ENCODE results near the gene KSR1. TPM values are rescaled to one million over a fixed set of nuclear protein-coding genes. Genes with fewer than 3 reads are reported as not detected.
"Not testable (repeated sequence)": the region's sequence is repeated elsewhere in the genome, so short reads cannot be mapped to it uniquely, and the experiment has no call there.

Gene KSR1
- total RNA-seq, 2 experiments from 2014 or later, result 19.4 to 25.3 TPM

DNA sequence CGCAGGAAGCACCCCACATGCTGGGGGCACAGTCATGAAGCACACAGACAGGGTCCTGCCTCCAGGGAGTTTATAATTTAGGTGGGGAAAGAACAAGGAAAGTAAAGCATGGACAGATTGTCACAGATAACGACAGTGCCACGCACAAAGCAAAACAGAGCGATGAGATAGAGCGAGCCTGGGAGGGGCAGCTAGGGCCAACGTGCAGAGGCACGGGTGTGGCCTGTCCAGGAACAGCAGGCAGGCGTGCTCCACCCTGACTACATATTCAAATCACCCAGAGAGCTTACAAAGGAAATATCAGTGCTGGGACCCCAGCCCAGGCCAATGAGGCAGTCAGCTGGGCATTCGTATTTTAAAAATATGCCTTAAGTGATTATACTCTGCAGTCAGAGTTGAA is 191.5 kb downstream of the KSR1 start:
- Histone ChIP-seq H3K27ac (ENCODE audit: low read depth in 1 of 2, low read length in 2 of 2) (no peak overlapping the region), H3K36me3 (ENCODE audit: insufficient read depth, low read length) (peaks cover 13% of the 10 kb centered on the region), H3K9me3 (ENCODE audit: control insufficient read depth in 1 of 2, insufficient read depth in 1 of 2, low read length in 2 of 2) (no peaks in the 10 kb centered on the region), H3K4me3 (ENCODE audit: low read length) (no peak overlapping the region), H3K4me1 (ENCODE audit: insufficient read depth, low read length) (no peaks in the 10 kb centered on the region), H3K27me3 (ENCODE audit: control insufficient read depth in 1 of 2, insufficient read depth in 2 of 2, low read length in 2 of 2) (no peaks in the 10 kb centered on the region)
- ChIA-PET CTCF (no interaction called here), POLR2A (no interaction called here)
- Mint-ChIP-seq H3K9me3 (no peaks in the 10 kb centered on the region), H3K4me1 (ENCODE audit: low read depth) (peaks cover 4% of the 10 kb centered on the region), H3K27ac (no peak overlapping the region), H3K36me3 (ENCODE audit: low read depth) (peaks cover 23% of the 10 kb centered on the region), H3K4me3 (no peak overlapping the region), H3K27me3 (no peaks in the 10 kb centered on the region)
- intact Hi-C loops (cut with DNase I, micrococcal nuclease), result no loop called here
- ATAC-seq (ENCODE audit: poor library complexity) (no peak), DNase-seq (no peak)
- TF ChIP-seq, protein P1, sequence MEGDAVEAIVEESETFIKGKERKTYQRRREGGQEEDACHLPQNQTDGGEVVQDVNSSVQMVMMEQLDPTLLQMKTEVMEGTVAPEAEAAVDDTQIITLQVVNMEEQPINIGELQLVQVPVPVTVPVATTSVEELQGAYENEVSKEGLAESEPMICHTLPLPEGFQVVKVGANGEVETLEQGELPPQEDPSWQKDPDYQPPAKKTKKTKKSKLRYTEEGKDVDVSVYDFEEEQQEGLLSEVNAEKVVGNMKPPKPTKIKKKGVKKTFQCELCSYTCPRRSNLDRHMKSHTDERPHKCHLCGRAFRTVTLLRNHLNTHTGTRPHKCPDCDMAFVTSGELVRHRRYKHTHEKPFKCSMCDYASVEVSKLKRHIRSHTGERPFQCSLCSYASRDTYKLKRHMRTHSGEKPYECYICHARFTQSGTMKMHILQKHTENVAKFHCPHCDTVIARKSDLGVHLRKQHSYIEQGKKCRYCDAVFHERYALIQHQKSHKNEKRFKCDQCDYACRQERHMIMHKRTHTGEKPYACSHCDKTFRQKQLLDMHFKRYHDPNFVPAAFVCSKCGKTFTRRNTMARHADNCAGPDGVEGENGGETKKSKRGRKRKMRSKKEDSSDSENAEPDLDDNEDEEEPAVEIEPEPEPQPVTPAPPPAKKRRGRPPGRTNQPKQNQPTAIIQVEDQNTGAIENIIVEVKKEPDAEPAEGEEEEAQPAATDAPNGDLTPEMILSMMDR (IDR thresholded peaks at IDR 0.05), result no peak

DNA sequence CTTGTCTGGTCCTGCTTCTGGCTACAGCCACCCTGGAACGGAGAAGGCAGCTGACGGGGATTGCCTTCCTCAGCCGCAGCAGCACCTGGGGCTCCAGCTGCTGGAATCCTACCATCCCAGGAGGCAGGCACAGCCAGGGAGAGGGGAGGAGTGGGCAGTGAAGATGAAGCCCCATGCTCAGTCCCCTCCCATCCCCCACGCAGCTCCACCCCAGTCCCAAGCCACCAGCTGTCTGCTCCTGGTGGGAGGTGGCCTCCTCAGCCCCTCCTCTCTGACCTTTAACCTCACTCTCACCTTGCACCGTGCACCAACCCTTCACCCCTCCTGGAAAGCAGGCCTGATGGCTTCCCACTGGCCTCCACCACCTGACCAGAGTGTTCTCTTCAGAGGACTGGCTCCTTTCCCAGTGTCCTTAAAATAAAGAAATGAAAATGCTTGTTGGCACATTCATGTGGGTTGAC is 192.9 kb downstream of the KSR1 start:
- ATAC-seq (ENCODE audit: poor library complexity); intact Hi-C loops (cut with DNase I, micrococcal nuclease): not testable (repeated sequence)
- peaks cover 13% of the 10 kb centered on the region for H3K36me3 ChIP-seq (ENCODE audit: insufficient read depth, low read length)

DNA sequence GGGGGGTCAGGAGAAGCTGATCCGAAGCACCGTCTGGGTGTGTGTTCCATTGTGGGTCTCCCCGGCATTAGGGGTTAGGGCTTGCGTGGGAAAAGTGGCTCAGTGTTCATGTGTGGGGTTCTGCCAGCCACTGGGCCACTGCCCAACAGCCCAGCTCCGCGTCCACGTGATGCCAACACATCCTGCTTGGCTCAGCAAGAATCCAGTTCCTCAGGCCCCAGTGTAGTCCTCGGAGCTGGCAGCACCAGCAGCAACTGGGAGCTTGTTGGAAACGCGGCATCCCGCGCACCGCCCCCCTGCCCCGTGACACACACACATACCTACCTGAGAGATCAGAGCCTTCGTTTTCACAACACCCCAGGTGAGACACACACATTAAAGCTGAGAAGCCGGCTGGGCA is 193.7 kb downstream of the KSR1 start:
- POLR2A ChIA-PET, result no interaction called here
- no peaks in the 10 kb centered on the region for H3K27me3 ChIP-seq (ENCODE audit: control insufficient read depth in 1 of 2, insufficient read depth in 2 of 2, low read length in 2 of 2)
- ATAC-seq (ENCODE audit: poor library complexity) (no peak), DNase-seq (no peak)
- Mint-ChIP-seq H3K4me1 (ENCODE audit: low read depth) (peaks cover 9% of the 10 kb centered on the region), H3K27ac (no peak overlapping the region), H3K9me3 (no peaks in the 10 kb centered on the region), H3K36me3 (ENCODE audit: low read depth) (peaks cover 11% of the 10 kb centered on the region), H3K4me3 (no peak overlapping the region), H3K27me3 (peaks cover 5% of the 10 kb centered on the region)
- CTCF ChIA-PET, result no interaction called here
- intact Hi-C loops (cut with DNase I, micrococcal nuclease), result loop anchor here (5.0 to 10.0 kb wide), 4 partner anchors 105 to 413 kb away; no protein-coding TSS in a partner anchor
- TF ChIP-seq, protein P1 (IDR thresholded peaks at IDR 0.05), result no peak
- H3K4me1 ChIP-seq (ENCODE audit: insufficient read depth, low read length), result peaks cover 8% of the 10 kb centered on the region
- H3K36me3 ChIP-seq (ENCODE audit: insufficient read depth, low read length), result peaks cover 13% of the 10 kb centered on the region
- no peak overlapping the region for H3K4me3 ChIP-seq (ENCODE audit: low read length)
- H3K27ac ChIP-seq (ENCODE audit: low read depth in 1 of 2, low read length in 2 of 2), result no peak overlapping the region
- no peaks in the 10 kb centered on the region for H3K9me3 ChIP-seq (ENCODE audit: control insufficient read depth in 1 of 2, insufficient read depth in 1 of 2, low read length in 2 of 2)

More for the DNA sequence above, 192.9 kb downstream of the KSR1 start:
- H3K27me3 Mint-ChIP-seq; H3K27me3 ChIP-seq (ENCODE audit: control insufficient read depth in 1 of 2, insufficient read depth in 2 of 2, low read length in 2 of 2); H3K27ac ChIP-seq (ENCODE audit: low read depth in 1 of 2, low read length in 2 of 2); CTCF ChIA-PET; H3K4me3 ChIP-seq (ENCODE audit: low read length); POLR2A ChIA-PET; DNase-seq; H3K4me3 Mint-ChIP-seq; H3K27ac Mint-ChIP-seq; H3K9me3 ChIP-seq (ENCODE audit: control insufficient read depth in 1 of 2, insufficient read depth in 1 of 2, low read length in 2 of 2); H3K4me1 ChIP-seq (ENCODE audit: insufficient read depth, low read length); H3K9me3 Mint-ChIP-seq; H3K4me1 Mint-ChIP-seq (ENCODE audit: low read depth): not testable (repeated sequence)
- peaks cover 14% of the 10 kb centered on the region for H3K36me3 Mint-ChIP-seq (ENCODE audit: low read depth)

DNA sequence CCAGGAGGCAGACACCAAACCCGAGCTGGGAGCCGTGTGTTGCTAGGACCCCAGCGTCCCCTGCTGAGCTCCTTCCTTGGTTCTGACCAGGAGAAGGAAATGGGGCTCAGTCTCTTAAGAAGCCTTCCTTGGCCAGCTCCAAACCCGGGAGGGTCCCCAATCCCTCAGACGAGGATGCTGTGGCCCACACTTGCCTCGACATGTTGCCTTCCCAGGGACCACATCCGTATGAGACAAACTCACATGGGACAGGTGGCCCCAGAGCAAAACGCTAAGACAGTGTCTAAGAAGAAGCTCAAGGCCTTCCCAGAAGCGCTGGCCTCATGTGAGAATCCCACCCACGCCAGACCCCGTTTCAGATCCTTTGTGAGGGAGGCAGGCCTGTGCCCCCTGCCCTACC is 194.6 kb downstream of the KSR1 start:
- DNase-seq (no peak), ATAC-seq (ENCODE audit: poor library complexity) (no peak)
- H3K36me3 Mint-ChIP-seq (ENCODE audit: low read depth), result peaks cover 11% of the 10 kb centered on the region
- CTCF ChIA-PET, result interaction anchor here (1.6 to 2.0 kb wide), 3 partner anchors 41 to 414 kb away, joined by 8 to 12 read pairs (median 9); no protein-coding TSS in a partner anchor
- Histone ChIP-seq H3K4me1 (ENCODE audit: insufficient read depth, low read length) (peaks cover 9% of the 10 kb centered on the region), H3K4me3 (ENCODE audit: low read length) (no peak overlapping the region), H3K36me3 (ENCODE audit: insufficient read depth, low read length) (peaks cover 13% of the 10 kb centered on the region), H3K27me3 (ENCODE audit: control insufficient read depth in 1 of 2, insufficient read depth in 2 of 2, low read length in 2 of 2) (no peaks in the 10 kb centered on the region), H3K9me3 (ENCODE audit: control insufficient read depth in 1 of 2, insufficient read depth in 1 of 2, low read length in 2 of 2) (no peaks in the 10 kb centered on the region), H3K27ac (ENCODE audit: low read depth in 1 of 2, low read length in 2 of 2) (no peak overlapping the region)
- no peak overlapping the region for H3K27ac Mint-ChIP-seq
- no peaks in the 10 kb centered on the region for H3K9me3 Mint-ChIP-seq
- H3K4me1 Mint-ChIP-seq (ENCODE audit: low read depth), result peaks cover 9% of the 10 kb centered on the region
- H3K4me3 Mint-ChIP-seq, result no peak overlapping the region
- TF ChIP-seq, protein P1 (IDR thresholded peaks at IDR 0.05), result no peak
- peaks cover 5% of the 10 kb centered on the region for H3K27me3 Mint-ChIP-seq
- POLR2A ChIA-PET, result no interaction called here
- intact Hi-C loops (cut with DNase I, micrococcal nuclease), result loop anchor here (1.0 to 10.0 kb wide), 7 partner anchors 48 to 415 kb away; no protein-coding TSS in a partner anchor
